Liver (tissue), 9 donors: ENCODE results near the gene PTPMT1. TPM values are rescaled to one million over a fixed set of nuclear protein-coding genes. Genes with fewer than 3 reads are reported as not detected.

Source experiments
- DNase-seq: peaks from one replicate; pipeline ENCODE4 v3.0.0-alpha.2; 2017; ENCODE audit warnings: low spot score
- H3K27ac ChIP-seq, 2 donors: one replicate each; pipeline ENCODE4 v1.7.0; 2013; ENCODE audit warnings: inconsistent platforms in 2 of 2, low read length in 2 of 2, control low read depth in 1 of 2, low read depth in 1 of 2, mild to moderate bottlenecking in 1 of 2
- H3K27me3 ChIP-seq, 4 donors: one replicate each; pipeline versions ENCODE4 v1.6.1 to v1.7.0; 2013; ENCODE audit warnings: low read length in 3 of 4, inconsistent platforms in 1 of 4, mild to moderate bottlenecking in 1 of 4, moderate library complexity in 1 of 4; ENCODE audit not compliant: control insufficient read depth in 4 of 4, insufficient read depth in 4 of 4
- H3K36me3 ChIP-seq, 4 donors: one replicate each; pipeline versions ENCODE4 v1.6.1 to v1.7.0; 2013; ENCODE audit warnings: low read length in 3 of 4, mild to moderate bottlenecking in 3 of 4, low read depth in 1 of 4, moderate library complexity in 1 of 4; ENCODE audit not compliant: control insufficient read depth in 4 of 4, insufficient read depth in 3 of 4
- H3K4me1 ChIP-seq, 4 donors: one replicate each; pipeline versions ENCODE4 v1.6.1 to v1.7.0; 2013; ENCODE audit warnings: low read length in 3 of 4, mild to moderate bottlenecking in 3 of 4, moderate library complexity in 1 of 4; ENCODE audit not compliant: control insufficient read depth in 4 of 4, insufficient read depth in 4 of 4
- H3K4me3 ChIP-seq, 3 donors: one replicate each; pipeline versions ENCODE4 v1.6.1 to v1.7.0; 2013; ENCODE audit warnings: low read length in 3 of 3, control low read depth in 1 of 3, low read depth in 1 of 3, mild to moderate bottlenecking in 1 of 3
- H3K9ac ChIP-seq, 2 donors: one replicate each; pipeline ENCODE4 v1.7.0; 2013; ENCODE audit warnings: low read length in 2 of 2, mild to moderate bottlenecking in 2 of 2, moderate library complexity in 2 of 2, control low read depth in 1 of 2, low read depth in 1 of 2
- H3K9me3 ChIP-seq, 4 donors: one replicate each; pipeline versions ENCODE4 v1.6.1 to v1.7.0; 2013; ENCODE audit warnings: low read length in 3 of 4; ENCODE audit not compliant: control insufficient read depth in 4 of 4
- ATF3 ChIP-seq: IDR thresholded peaks from 2 replicates; pipeline ENCODE4 v1.6.1; 2016; ENCODE audit warnings: antibody characterized with exemption
- EGR1 ChIP-seq, 2 donors: IDR thresholded peaks; 2 replicates each; pipeline ENCODE4 v1.6.1; 2016 to 2018; ENCODE audit warnings: antibody characterized with exemption in 2 of 2, low read depth in 2 of 2
- FOXA1 ChIP-seq: IDR thresholded peaks from 2 replicates; pipeline ENCODE4 v1.6.1; 2016; ENCODE audit warnings: antibody characterized with exemption
- FOXA2 ChIP-seq: IDR thresholded peaks from 2 replicates; pipeline ENCODE4 v1.6.1; 2016; ENCODE audit warnings: antibody characterized with exemption
- GABPA ChIP-seq, 2 donors: IDR thresholded peaks in 1 of 2; conservative IDR thresholded peaks in 1 of 2; 2 replicates each; pipeline ENCODE4 v1.6.1; 2016; ENCODE audit warnings: antibody characterized with exemption in 2 of 2, mild to moderate bottlenecking in 1 of 2, moderate library complexity in 1 of 2
- HNF4A ChIP-seq, 2 donors: conservative IDR thresholded peaks; 2 replicates each; pipeline ENCODE4 v1.6.1; 2016; ENCODE audit warnings: antibody characterized with exemption in 2 of 2, mild to moderate bottlenecking in 2 of 2
- HNF4G ChIP-seq: IDR thresholded peaks from 2 replicates; pipeline ENCODE4 v1.6.1; 2016; ENCODE audit warnings: antibody characterized with exemption
- JUND ChIP-seq, 2 donors: IDR thresholded peaks; 2 replicates each; pipeline ENCODE4 v1.6.1; 2016; ENCODE audit warnings: antibody characterized with exemption in 2 of 2
- NR2F2 ChIP-seq: IDR thresholded peaks from 2 replicates; pipeline ENCODE4 v1.6.1; 2016; ENCODE audit warnings: antibody characterized with exemption
- RAD21 ChIP-seq, 2 donors: IDR thresholded peaks; 2 replicates each; pipeline ENCODE4 v1.6.1; 2016; ENCODE audit warnings: antibody characterized with exemption in 2 of 2, mild to moderate bottlenecking in 2 of 2
- REST ChIP-seq: IDR thresholded peaks from 2 replicates; pipeline ENCODE4 v1.6.1; 2016; ENCODE audit warnings: antibody characterized with exemption, mild to moderate bottlenecking
- RXRA ChIP-seq, 2 donors: IDR thresholded peaks; 2 replicates each; pipeline ENCODE4 v1.6.1; 2017 to 2018; ENCODE audit warnings: antibody characterized with exemption in 2 of 2, mild to moderate bottlenecking in 1 of 2
- SP1 ChIP-seq: IDR thresholded peaks from 2 replicates; pipeline ENCODE4 v1.6.1; 2018; ENCODE audit warnings: antibody characterized with exemption, mild to moderate bottlenecking
- TAF1 ChIP-seq: conservative IDR thresholded peaks from 2 replicates; pipeline ENCODE4 v1.6.1; 2016; ENCODE audit warnings: antibody characterized with exemption, mild to moderate bottlenecking
- YY1 ChIP-seq: IDR thresholded peaks from 2 replicates; pipeline ENCODE4 v1.6.1; 2016; ENCODE audit warnings: antibody characterized with exemption, mild to moderate bottlenecking
- ZBTB33 ChIP-seq: IDR thresholded peaks from 2 replicates; pipeline ENCODE4 v1.6.1; 2016; ENCODE audit warnings: antibody characterized with exemption
- WGBS: extraction: QIAGEN DNeasy Blood & Tissue Kit; methylation state at CpG from one replicate; pipeline ENCODE4 v1.1.7; 2013; 5-methylcytosine and 5-hydroxymethylcytosine counted together
- polyA plus RNA-seq, 2 donors: library from polyadenylated mRNA; stranded (reverse) in 1 of 2; unstranded in 1 of 2; fragments of 200-250 nt in 1 of 2; fragments of >200 nt in 1 of 2; fragmentation: Nextera tagmentation in 1 of 2; extraction: Ambion mirVana in 1 of 2; gene quantifications; one replicate each; pipeline versions ENCODE4 v1.2.1 to v1.2.3, GENCODE V29; 2013 to 2015
- total RNA-seq, 2 donors: library from RNA; depleted of rRNA; stranded (reverse); fragments of >200 nt; gene quantifications; one replicate each; pipeline ENCODE4 v1.2.3, GENCODE V29; 2014
- donor health status: healthy.
- donor health status: healthy.
- donor health status: healthy.
- donor health status: healthy.
- donor health status: healthy.

The PTPMT1 gene
- total and polyA plus RNA-seq, 4 donors, result 28.7 to 40.4 (median 33.5) TPM

DNA sequence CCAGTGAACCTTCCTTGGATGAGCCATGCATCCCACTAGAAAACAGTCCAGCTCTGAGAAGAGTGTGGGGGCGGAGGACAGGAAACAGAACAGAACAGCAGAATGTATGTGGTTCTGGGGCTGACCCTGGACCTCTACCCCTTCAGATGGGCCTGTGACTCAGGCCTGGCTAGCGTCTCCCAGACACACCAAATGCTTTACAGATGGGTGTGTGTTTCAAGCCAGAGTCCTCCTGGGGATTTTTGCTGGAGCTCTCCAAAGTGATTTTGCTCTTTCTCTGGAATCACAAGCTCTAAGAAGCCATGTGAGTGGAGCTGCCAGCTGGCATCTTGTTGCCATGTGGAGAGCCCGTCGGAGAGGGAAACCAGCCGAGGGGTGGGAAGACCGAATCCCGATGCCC is 42.0 kb downstream of the PTPMT1 start:
- H3K9me3 ChIP-seq, result no peaks in the 10 kb centered on the region
- no peak overlapping the region for H3K9ac ChIP-seq
- H3K4me3 ChIP-seq, result no peak overlapping the region
- H3K27ac ChIP-seq, result no peak overlapping the region
- H3K4me1 ChIP-seq, result no peaks in the 10 kb centered on the region
- H3K27me3 ChIP-seq, result no peaks in the 10 kb centered on the region
- H3K36me3 ChIP-seq, result peaks cover 0 to 12% (median 6%) of the 10 kb centered on the region in 4 donors
- no peak for TF ChIP-seq RAD21 (IDR thresholded peaks at IDR 0.05)
- TF ChIP-seq NR2F2, result peak; percentile 39
- no peak for DNase-seq
- 91% methylated on average over 7 of the region's 7 CpGs for WGBS

DNA sequence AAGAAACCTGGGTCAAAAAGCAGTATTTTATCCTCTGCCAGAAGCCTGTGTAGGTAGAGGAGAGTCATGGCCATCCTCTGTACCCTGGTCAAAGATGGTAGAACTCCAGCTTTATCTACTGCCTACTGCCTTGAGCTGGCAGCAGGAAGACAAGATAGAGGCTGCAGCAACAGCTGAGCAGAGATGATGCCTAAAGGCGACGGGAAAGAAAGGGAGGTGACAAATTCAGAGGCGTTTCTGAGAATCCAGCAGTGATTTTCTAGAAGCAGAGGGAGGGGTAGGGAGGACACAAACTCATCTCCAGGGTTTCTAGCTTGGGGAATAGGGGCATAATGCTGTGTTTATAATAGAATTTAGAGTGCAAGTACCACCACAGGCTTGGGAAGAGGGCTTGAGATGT is 44.3 kb downstream of the PTPMT1 start:
- H3K27me3 ChIP-seq, result no peaks in the 10 kb centered on the region
- no peaks in the 10 kb centered on the region for H3K9me3 ChIP-seq
- H3K4me1 ChIP-seq, result no peaks in the 10 kb centered on the region
- WGBS, result 84% methylated on average over 3 of the region's 3 CpGs
- H3K4me3 ChIP-seq, result no peak overlapping the region
- peaks cover 0 to 12% (median 6%) of the 10 kb centered on the region in 4 donors for H3K36me3 ChIP-seq
- H3K27ac ChIP-seq, result no peak overlapping the region
- H3K9ac ChIP-seq, result no peak overlapping the region
- no peak for DNase-seq
- TF ChIP-seq FOXA1 (no peak), HNF4A (conservative IDR thresholded peaks at IDR 0.05) (no peak), ZBTB33 (no peak), HNF4G (no peak), EGR1 (IDR thresholded peaks at IDR 0.05; ENCODE audit: low read depth in 2 of 2) (no peak), TAF1 (no peak), GABPA (IDR thresholded peaks at IDR 0.05 in 1 of 2, conservative IDR thresholded peaks at IDR 0.05 in 1 of 2) (no peak), NR2F2 (no peak), REST (no peak), FOXA2 (no peak), SP1 (no peak), JUND (IDR thresholded peaks at IDR 0.05) (no peak)

DNA sequence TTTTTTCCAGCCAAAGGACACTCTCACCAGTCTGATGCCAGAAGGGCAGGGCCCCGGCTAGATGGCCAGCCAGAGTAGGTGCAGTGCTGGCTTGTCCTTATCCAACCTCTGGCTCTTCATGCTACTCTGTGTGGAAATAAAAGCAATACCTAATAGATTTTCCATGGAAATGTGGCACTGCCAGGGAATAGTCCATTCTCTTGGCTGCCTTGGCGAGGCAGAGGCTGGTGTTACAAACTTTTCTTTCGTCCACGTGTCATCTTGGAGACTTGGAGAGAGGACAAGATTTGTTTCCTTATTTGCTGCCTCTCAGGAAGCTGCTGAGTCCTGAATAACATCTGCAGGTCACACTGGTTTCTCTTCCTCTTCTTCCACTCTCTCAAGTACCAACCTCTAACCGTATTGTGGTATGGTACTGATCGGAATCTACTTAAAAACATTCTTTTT is 46.0 kb downstream of the PTPMT1 start:
- no peaks in the 10 kb centered on the region for H3K4me1 ChIP-seq
- WGBS, result 74% methylated on average over 6 of the region's 6 CpGs
- H3K27ac ChIP-seq, result no peak overlapping the region
- peaks cover 0 to 15% (median 6%) of the 10 kb centered on the region in 4 donors for H3K36me3 ChIP-seq
- H3K4me3 ChIP-seq, result no peak overlapping the region
- H3K9ac ChIP-seq, result no peak overlapping the region
- DNase-seq, result no peak
- H3K27me3 ChIP-seq, result no peaks in the 10 kb centered on the region
- H3K9me3 ChIP-seq, result no peaks in the 10 kb centered on the region
- no peak for TF ChIP-seq SP1
- no peak for TF ChIP-seq NR2F2
- TF ChIP-seq YY1, result no peak
- no peak for TF ChIP-seq GABPA (IDR thresholded peaks at IDR 0.05 in 1 of 2, conservative IDR thresholded peaks at IDR 0.05 in 1 of 2)
- TF ChIP-seq RXRA (IDR thresholded peaks at IDR 0.05), result no peak
- no peak for TF ChIP-seq EGR1 (IDR thresholded peaks at IDR 0.05; ENCODE audit: low read depth in 2 of 2)
- no peak for TF ChIP-seq REST
- TF ChIP-seq RAD21 (IDR thresholded peaks at IDR 0.05), result no peak
- no peak for TF ChIP-seq ATF3
- TF ChIP-seq HNF4G, result no peak
- no peak for TF ChIP-seq FOXA1
- no peak for TF ChIP-seq ZBTB33
- TF ChIP-seq TAF1, result no peak
